Activated CD4-positive, CD25-positive, alpha-beta regulatory T cell treated with anti-CD3 and anti-CD28 coated beads, Interleukin-2, amount 50 U/mL, for 72 hours (primary cell): ENCODE measurements around the gene MLLT10.
"Not testable (repeated sequence)": the region's sequence is repeated elsewhere in the genome, so short reads cannot be mapped to it uniquely, and the experiment has no call there.

ENCODE experiments used
- DNase-seq: peaks from one replicate; pipeline ENCODE4 v3.0.0; 2021

Gene MLLT10

DNA sequence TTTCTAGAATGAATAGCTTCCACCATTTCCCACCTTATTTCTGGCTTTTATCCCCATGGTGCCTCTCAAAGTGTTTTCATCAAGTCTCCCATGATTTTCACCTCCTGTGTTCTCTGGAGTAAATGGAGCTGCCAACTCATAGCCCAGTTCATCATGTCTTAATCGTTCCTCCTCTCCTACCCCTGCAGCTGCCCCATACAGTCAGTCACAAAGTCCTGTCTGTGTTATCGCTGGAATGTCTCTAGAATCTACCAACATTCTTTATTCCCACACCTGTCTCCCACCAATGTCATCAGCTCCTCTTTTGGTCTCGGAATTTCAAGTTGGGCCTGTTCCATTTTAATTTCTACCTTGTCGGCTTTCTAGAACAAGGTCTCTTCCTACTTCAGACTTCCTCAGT, 178.9 kb downstream of the MLLT10 start:
- DNase-seq = no peak

DNA sequence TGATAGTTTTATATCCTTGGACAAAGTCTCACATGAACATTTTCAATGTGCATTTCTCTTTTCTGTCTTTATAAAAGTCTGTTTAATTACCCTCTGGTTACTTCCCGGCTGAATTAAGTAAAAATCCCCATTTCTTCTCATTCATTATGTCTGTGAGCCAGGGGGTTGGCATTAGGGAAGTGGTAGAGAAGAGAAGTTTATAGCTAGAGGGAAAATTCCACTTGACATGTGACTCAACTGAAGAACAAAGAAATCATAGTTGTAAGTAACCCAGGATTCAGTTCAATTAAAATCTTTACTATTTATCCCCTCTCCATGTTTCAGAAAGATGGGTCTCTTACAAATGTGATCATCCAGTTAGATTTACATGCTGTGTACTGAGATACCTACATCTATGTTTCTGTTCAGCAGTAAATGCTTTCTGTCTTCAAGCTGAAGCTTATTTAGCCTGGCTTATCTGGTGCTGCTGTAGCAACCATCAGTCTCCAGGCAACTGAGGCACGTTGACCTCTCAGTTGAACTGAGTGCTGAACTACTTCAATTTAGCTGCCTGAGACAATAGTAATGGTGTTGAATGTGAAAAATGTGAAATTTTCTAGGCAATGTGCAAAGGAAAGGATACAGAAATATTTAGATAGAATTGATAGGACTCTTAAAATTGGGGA, 181.6 kb downstream of the MLLT10 start:
- DNase-seq = no peak

DNA sequence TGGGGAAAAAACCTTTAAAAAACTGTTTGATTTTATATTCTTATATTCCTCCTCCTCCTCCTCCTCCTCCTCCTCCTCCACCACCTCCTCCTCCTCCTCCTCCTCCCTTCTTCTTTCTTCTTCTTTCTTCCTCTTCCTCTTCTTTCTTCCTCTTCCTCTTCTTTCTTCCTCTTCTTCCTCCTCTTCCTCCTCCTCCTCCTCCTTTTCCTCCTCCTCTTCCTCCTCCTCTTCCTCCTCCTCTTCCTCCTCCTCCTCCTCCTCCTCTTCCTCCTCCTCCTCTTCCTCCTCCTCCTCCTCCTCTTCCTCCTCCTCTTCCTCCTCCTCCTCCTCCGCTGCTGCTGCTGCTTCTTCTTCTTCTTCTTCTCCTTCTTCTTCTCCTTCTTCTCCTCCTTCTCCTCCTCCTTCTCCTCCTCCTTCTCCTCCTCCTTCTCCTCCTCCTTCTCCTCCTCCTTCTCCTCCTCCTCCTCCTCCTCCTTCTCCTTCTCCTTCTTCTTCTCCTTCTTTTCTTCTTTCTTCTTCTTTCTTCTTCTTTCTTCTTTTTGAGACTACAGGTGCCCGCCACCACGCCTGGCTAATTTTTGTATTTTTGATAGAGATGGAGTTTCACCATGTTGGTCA, 183.5 kb downstream of the MLLT10 start:
- DNase-seq = not testable (repeated sequence)

DNA sequence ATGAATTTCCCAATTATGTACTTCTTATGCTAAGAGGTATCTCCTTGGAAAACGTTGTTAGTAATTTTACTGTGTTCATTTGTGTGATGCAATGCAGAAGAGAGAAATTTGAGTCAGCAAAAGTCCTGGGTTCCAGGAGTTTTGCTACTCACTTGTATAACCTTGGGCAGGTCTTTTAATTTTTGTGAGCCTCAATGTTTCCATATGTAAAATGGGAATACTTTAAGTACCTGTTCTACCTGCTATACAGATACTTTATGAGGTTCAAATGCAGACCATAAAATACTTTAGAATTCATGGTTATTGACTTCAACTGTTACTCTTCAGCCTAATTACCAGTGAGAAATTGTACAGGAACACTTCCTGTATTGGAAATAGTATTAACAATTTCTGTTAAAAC, 185.5 kb downstream of the MLLT10 start:
- DNase-seq = no peak

DNA sequence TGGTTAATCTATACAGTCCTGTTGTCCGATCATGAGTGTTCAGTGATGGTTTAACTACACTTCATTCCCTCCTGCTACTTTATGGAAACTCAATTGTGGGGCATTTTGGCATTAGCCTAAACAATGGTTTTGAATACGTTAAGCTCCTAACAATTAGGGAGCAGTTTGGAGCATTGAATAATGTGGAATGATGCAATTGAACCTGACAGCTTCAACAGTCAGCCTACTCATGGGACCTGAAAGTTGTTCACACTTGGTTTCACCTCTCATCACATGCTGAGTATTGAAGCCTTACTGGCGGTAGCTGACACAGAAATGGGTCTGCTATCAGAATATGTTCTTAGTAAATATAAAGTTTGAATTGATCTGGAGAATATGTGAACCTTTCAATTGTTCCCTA, 186.1 kb downstream of the MLLT10 start:
- DNase-seq = no peak

DNA sequence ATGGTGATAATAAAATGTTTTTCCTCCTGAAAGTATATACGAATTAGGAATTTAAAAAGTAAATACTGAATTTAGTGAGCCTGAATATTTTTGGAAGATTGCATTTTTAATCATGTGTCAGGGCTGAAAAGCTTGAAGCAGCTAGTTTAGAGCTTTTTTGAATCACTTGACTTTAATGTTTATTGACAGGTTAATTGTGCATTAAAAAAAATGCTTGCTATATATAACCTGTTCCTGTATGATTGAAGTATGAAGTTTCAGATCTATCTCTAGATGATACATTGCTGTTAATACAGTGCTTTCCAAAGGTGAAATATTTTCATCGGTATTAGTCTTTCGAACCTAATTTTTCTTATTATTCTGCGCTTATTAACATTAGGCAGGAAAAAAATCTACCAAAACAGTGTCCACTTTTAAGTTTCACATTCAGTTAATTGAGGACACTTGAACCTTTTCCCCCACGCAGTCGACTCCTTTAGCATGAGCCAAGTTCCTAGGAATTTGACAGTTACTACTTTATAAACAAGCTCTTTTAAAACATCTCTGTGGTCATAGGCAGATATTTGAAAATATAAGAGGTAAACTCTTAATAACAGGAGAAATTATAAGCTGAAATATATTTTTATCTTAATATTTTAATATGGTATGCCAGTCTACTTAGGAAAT, 187.1 kb downstream of the MLLT10 start:
- DNase-seq = no peak

DNA sequence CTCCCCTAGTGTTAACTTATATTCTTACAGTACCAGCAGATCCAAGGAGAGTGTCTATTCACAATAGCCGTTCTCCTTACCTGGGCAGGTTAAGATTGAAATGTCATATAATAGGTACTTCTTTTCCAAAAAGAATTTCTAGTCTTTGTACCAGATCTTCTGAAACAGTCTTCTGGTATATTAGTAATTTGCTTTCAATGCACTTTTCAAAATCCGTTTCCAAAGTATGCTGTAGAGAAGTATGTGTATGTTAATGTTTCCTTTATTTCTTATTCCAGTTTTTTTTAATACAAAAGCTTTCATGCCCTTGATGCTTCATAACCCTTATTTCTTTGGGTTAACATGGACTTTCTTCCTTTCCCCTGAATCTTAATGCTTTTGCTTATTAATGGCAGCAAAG, 188.2 kb downstream of the MLLT10 start:
- DNase-seq = no peak

DNA sequence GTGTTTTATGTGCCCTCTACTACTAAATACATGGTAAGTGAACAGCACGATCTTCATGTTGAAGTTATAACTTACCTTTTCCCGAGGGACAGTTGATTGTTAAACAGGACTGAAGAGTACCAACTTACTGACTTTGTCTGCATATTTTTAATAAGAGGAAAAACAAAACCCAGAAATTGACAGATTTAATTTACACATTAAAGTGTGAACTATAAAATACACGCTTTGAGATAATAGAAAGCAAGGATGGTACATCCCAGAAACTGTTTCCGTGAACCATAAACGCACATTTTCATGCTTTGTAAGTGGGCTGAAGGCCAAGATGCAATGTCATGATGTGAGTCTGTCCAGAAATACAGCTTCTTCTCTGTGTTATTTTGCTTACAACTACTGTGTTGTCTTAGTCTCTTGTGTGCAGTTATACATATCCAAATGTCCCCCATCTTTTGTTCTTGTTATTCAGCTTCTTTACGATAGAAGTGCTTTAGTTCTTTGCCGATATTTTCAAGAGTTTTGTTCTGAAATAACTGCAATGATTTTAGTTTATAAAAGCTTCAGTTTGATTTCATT, 190.1 kb downstream of the MLLT10 start:
- DNase-seq = no peak

DNA sequence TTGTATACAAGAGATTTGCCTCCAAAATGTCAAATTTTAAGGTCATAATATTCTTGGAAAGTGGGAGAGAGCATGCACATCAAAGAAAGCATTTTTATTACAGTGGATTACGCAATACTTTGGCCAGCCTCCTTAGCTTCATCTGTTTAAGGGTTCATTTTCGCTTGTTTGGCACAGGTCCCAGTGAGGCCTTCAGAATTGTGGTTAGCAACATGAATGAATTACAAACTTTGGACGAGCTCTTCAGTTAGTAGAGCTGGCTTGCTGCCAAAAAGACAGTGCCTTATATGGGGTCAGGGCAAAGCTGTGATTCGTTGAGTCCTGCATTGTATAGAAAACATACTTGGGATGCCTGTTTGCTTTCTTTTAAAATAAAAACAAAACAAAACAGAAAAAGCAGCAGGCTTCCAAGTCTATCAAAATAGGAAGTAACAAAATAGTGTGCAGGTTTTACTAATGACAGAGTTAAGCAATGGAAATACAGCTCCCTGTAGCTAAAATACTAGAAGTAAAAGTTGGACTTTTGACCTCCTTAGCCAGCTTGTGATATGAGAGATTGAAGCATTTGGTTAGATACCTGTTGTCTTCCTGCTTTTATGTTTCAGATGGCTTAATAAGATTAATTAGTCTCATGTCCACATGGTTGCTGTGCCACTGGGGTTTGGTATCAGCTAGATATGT, 190.8 kb downstream of the MLLT10 start:
- DNase-seq = no peak

DNA sequence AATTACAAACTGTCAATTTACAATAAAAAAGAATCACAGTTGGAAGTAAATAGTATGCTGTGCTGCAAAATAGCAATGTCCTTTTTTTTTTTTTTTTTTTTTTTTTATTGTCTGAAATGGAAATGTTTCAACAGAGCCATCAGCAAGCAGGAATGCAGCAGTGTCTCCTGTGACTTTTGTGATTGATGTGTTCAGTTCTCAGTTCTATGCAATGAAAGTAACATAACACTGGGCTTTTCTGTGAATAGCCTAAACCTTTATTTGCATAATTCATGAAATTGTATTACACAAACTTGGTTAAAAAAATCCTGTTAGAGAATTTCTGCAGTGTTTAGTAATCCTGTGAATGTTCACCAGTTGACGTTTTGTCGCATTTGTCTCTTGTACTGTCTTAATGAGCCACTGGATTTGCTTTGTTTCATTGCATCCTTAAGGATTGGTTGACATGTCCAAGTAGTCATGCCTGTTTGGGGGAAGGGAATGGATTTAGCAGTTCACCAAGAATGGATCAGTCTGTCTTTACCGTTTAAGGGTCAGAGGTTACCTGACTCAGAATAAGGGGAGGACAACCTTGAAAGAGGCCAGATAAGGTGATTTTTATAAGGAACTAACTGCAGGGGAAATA, 192.7 kb downstream of the MLLT10 start:
- DNase-seq = no peak

DNA sequence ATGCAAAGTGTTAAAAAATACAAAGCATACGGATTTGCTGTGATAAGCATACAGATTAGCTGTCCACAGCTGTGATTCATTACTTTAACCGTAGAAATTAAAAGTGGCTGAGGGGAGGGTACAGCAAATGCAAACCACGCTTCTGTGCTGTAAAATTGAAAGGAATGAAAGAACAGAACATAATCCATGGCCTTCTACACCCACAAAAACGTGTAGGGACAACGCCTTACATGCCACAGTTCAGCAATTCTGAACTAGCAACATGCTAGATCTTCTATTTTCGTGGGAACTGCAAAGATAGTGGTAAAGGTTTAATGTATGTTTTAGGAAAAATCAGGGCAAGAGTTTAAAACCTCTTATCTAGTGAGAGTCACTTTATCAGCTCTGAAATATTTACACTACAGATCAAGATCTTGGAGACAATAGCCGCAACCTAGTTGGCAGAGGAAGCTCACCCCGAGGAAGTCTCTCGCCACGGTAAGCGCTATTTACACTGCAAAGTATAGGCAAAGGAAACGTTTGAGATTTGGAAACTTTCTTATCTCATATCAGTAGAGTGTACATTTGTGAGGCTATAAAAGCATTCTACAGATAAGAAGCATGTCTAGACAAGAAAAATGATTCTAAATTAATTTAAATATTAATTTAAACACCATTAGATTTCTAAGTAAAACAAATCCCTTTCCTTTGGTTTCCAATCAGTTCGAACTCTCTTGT, 193.6 kb downstream of the MLLT10 start:
- no peak for DNase-seq

DNA sequence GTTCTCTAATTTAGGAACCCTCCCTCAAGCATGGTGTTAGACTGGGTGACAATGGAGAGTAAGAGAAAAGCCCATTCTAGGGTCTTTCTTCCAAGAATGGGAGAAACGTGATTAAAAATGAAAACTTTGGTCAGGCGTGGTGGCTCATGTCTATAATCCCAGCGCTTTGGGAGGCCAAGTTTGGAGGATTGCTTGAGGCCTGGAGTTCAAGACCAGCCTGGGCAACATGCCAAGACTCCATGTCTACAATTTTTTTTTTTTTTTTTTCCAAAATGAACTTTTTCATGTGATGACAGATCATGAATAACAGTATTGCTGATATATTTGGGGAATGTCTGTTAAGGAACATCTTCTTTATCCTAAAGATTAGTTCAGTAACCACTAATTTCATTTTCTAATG, 194.6 kb downstream of the MLLT10 start:
- DNase-seq = no peak

DNA sequence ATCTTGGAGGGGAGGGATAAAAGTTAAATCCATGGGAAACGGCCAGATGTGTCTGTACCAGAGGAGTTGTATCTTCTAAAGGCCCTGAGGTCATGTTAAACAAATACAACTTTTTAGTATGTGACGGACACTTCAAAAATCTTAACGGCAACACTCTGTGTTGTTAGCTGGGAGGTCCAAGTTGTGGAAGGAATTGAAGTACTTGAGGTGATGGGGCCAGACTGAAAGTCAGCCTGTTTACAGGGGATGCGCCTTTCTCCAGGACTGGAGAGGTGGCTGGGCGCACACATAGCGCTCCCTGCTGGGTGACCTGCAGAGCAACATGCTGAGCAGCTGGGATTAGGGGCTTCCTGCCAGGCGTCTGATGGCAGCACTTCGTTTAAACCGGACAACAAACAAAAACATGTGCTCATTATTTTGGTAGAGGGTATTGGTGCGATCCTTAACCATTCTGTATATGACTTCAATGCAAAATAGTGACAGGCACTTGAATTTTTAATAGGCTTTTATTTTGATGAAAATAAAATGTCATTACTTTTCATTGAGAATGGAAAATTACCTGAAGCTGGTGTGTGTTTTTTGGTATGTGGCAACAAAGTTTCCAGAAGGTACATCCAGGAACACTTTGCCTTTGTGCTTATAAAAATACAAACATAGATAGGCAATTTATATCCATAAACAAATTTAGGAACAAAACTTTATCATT, 198.2 kb downstream of the MLLT10 start:
- no peak for DNase-seq

DNA sequence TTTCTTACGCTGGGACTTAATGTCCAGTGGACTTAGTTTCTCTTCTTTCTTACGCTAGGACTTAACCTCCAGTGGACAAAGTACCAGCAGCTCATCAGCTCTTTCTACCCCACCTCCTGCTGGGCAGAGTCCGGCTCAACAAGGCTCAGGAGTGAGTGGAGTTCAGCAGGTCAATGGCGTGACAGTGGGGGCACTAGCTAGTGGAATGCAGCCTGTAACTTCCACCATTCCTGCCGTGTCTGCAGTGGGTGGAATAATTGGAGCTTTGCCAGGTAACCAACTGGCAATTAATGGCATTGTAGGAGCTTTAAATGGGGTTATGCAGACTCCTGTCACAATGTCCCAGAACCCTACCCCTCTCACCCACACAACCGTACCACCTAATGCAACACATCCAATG, 199.7 kb downstream of the MLLT10 start:
- DNase-seq = no peak

DNA sequence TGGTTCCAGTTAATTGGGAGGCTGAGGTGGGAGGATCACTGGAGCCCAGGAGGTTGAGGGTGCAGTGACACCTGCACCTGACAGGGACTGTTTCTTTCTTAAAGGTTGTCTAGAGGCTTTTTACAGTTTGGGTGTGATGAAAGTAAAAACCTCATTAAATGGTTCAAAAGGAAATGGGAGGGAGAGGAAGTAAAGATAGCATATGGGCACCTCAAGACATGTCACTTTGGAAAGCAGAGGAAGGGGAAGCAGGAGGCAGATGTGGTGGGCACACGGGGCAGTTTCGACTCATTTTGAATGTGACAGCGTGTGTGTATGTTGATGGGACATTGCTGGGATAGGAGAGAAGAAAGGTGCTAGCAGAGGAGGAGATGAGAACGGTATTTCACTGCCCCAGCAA, 203.1 kb downstream of the MLLT10 start:
- DNase-seq = no peak

DNA sequence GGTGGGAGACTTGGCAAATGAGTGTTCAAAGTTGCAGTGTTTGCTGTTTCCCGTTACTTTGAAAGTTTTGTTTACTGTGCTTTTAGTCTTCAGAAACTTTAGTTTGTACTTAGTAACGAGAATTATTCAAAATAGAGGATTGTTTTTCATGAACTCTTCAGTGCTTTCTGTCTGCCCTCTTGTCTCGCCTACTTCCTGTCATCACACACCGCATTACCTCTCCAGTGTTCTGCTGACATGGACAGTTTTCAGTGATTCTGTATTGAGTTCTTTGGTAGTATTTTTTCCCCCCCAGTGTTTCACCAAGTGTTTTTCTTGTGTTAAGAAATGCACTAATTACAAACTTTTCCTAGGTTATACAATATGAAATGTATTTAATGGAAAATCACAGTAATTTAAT, 207.0 kb downstream of the MLLT10 start:
- no peak for DNase-seq

DNA sequence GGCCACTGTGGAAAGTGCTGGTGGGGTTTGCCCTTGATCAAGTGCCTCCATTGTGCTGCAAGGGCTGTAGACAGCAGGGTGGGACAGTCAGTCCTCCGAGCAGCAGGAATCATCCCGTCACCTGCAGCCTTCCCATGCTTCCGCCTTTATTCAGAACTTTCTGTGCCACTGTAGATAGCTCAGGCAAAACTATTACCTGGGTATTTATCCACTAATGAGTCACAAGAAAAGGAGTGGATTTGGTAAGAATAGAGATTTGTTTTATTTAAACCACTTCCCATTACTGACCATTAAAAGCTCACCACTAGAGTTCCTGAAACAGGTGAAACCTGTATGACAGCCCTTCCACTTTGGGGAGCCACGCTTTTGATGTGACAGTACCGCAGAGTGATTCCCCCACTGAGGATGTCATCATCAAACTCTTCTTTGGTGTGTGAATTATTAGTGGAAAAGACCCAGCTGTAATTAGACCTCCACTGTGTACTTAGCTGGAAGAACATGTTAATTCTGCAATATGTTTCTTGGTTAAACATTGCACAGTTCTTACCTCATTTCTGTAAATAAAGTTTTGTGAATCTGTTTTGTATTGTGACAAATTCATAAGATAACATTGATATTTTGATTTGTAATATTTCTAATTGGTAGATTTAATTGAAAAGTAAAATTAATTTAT, 208.8 kb downstream of the MLLT10 start:
- DNase-seq = no peak

DNA sequence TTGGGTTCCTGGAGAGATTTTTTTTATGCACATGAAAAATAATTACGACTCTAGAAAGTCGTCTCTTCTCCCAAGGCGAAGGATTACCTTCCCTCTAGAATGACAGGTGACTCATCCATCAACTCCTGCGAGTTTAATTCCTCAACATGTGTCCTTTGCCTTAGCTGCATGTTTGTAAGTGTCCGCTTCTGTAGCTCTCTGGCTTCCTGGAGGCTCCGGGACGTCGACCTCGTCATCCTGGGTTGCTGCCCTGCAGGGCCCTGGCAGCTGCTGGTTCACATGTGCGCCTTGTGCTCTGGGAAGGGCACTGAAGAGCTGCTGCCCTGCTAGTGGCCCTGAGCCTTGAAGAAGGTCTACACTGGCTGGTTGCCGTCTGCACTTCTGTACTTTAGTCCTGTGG, 210.2 kb downstream of the MLLT10 start:
- DNase-seq = no peak

DNA sequence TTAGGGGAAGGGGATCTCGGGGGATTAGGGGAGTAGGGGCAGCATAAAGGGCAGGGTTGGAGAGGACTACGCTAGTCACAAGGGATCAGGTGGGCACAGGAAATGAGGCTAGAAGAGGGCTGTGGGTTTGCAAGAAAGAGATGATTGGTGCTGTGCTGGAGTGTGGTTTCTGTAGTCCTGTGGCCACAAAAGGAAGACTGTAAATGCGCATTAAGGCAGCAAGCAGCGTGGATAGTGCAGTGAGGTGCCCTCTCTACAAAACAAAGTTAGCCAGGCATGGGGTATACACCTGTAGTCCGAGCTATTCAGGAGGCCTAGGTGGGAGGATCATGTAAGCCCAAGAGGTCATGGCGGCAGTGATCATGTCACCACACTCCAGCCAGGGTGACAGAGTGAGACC, 212.1 kb downstream of the MLLT10 start:
- DNase-seq = no peak

DNA sequence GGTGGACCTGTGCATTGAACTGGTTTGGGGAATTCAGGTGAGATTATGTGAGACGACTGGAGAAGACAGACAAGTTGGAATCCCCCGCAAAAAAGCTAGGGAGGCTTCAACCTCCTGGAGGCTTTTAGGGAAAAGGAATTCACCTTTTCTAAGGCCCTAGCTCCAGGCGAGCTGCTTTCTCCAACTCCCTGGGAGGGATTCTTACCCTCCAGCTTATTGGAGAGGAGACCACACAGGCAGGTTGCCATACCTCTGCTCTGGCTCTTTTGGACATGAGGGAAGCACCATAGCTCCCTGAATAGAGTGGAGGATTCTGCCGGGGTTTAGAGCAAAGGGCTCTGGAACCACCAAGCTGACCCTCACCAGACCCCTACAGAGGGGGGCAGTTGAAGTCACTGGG, 213.8 kb downstream of the MLLT10 start:
- no peak for DNase-seq

DNA sequence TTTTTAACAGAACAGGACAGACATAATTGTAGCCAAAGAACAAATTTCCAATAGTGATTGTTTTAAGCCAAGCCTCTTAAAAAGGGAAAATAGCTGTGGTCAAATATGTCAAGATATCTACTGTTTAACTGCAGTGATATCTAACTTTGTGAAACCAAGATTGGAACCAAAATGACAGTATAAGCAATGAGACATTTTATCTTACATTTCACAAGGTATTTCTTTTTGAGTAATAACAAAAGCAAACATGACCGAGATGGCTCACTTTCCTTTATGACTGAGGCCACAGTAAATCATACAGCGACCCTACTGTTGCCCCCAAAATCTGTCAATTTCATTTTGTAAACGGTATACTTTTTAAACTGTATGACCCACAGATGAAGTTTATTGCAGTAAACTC, 215.8 kb downstream of the MLLT10 start:
- DNase-seq = no peak
